Colonic mucosa (tissue), 4 donors: ENCODE results near the gene DTNA. TPM values are rescaled to one million over a fixed set of nuclear protein-coding genes. Genes with fewer than 3 reads are reported as not detected.

ENCODE experiments used
- DNase-seq: peaks from one replicate; pipeline ENCODE4 v3.0.0-alpha.2; 2020
- H3K27ac ChIP-seq: fragments of 200-600 bp; one replicate; pipeline ENCODE4 v1.8.0; 2021
- H3K27me3 ChIP-seq: fragments of 200-600 bp; one replicate; pipeline ENCODE4 v1.8.0; 2021
- H3K36me3 ChIP-seq: fragments of 200-600 bp; one replicate; pipeline ENCODE4 v1.8.0; 2021
- H3K4me1 ChIP-seq: fragments of 200-600 bp; one replicate; pipeline ENCODE4 v1.8.0; 2021; ENCODE audit warnings: mild to moderate bottlenecking
- H3K4me3 ChIP-seq: fragments of 200-600 bp; one replicate; pipeline ENCODE4 v1.8.0; 2021
- H3K9ac ChIP-seq, 2 donors: one replicate each; pipeline ENCODE4 v1.7.0; 2013; ENCODE audit warnings: control low read depth in 2 of 2, low read depth in 2 of 2, low read length in 2 of 2
- H3K9me3 ChIP-seq: fragments of 200-600 bp; one replicate; pipeline ENCODE4 v1.8.0; 2021
- CTCF ChIP-seq: fragments of 200-600 bp; IDR thresholded peaks from one replicate; pipeline ENCODE4 v1.8.0; 2022; ENCODE audit warnings: antibody characterized with exemption, mild to moderate bottlenecking
- intact Hi-C: fragments of 100-400 bp; cut with DNase I; formaldehyde crosslinking; loops from one replicate; pipeline ENCODE4 v1.14.1; 2022
- total RNA-seq, 2 donors: library from RNA; stranded (reverse); fragmentation: NEBNext Ultra II Directional in 1 of 2; extraction: Animal tissue kit (Norgen Biotek cat#: 25700) in 1 of 2; gene quantifications; one replicate each; pipeline ENCODE4 v1.2.1, GENCODE V29; 2021
- donor health status: healthy.
- donor health status: DM: no; HTN: no; CAD: no.
- donor health status: DM: no; HTN: no; CAD: no.

DTNA gene
- total RNA-seq, 2 donors from 2014 or later = 1.3 to 7.5 TPM

- H3K4me1 ChIP-seq = no peaks in the 10 kb centered on the region
- DNase-seq = no peak
- H3K27ac ChIP-seq = no peak overlapping the region
- no peak for TF ChIP-seq CTCF
- intact Hi-C loops = no loop called here
- H3K4me3 ChIP-seq = no peak overlapping the region
- no peaks in the 10 kb centered on the region for H3K9me3 ChIP-seq
- no peak overlapping the region for H3K9ac ChIP-seq
- H3K36me3 ChIP-seq = no peaks in the 10 kb centered on the region
- H3K27me3 ChIP-seq = no peaks in the 10 kb centered on the region
Measured at GRCh38 chr18:34697891-34698290, 12.2 kb upstream of the DTNA start.

GRCh38 chr18:34701911-34702310 lies 8.2 kb upstream of the DTNA start:
- Histone ChIP-seq H3K4me3 (no peak overlapping the region), H3K27me3 (no peaks in the 10 kb centered on the region), H3K9me3 (no peaks in the 10 kb centered on the region), H3K36me3 (no peaks in the 10 kb centered on the region), H3K4me1 (no peaks in the 10 kb centered on the region), H3K27ac (no peak overlapping the region), H3K9ac (no peak overlapping the region)
- intact Hi-C loops = no loop called here
- TF ChIP-seq CTCF = no peak
- DNase-seq = no peak

- no peaks in the 10 kb centered on the region for H3K27me3 ChIP-seq
Measured at GRCh38 chr18:34702814-34703213, 7.3 kb upstream of the DTNA start.

GRCh38 chr18:34704074-34704473 lies 6.0 kb upstream of the DTNA start:
- Histone ChIP-seq H3K9ac (no peak overlapping the region), H3K4me3 (no peak overlapping the region), H3K36me3 (no peaks in the 10 kb centered on the region), H3K27ac (no peak overlapping the region), H3K4me1 (no peaks in the 10 kb centered on the region), H3K27me3 (no peaks in the 10 kb centered on the region), H3K9me3 (no peaks in the 10 kb centered on the region)
- intact Hi-C loops = no loop called here
- TF ChIP-seq CTCF = no peak
- no peak for DNase-seq

More at GRCh38 chr18:34702814-34703213, 7.3 kb upstream of the DTNA start:
- Histone ChIP-seq H3K9me3 (no peaks in the 10 kb centered on the region), H3K4me1 (no peaks in the 10 kb centered on the region), H3K4me3 (no peak overlapping the region), H3K9ac (no peak overlapping the region), H3K27ac (no peak overlapping the region), H3K36me3 (no peaks in the 10 kb centered on the region)
- intact Hi-C loops = no loop called here
- no peak for DNase-seq
- no peak for TF ChIP-seq CTCF

- Histone ChIP-seq H3K4me1 (no peaks in the 10 kb centered on the region), H3K27me3 (no peaks in the 10 kb centered on the region), H3K36me3 (no peaks in the 10 kb centered on the region), H3K9ac (no peak overlapping the region), H3K27ac (no peak overlapping the region), H3K9me3 (no peaks in the 10 kb centered on the region), H3K4me3 (no peak overlapping the region)
- DNase-seq = no peak
- TF ChIP-seq CTCF = no peak
- intact Hi-C loops = no loop called here
Measured at GRCh38 chr18:34704823-34705222, 5.3 kb upstream of the DTNA start.

GRCh38 chr18:34707670-34708069 lies 2.4 kb upstream of the DTNA start:
- Histone ChIP-seq H3K4me1 (no peaks in the 10 kb centered on the region), H3K9ac (no peak overlapping the region), H3K4me3 (no peak overlapping the region), H3K27me3 (no peaks in the 10 kb centered on the region), H3K9me3 (no peaks in the 10 kb centered on the region), H3K36me3 (no peaks in the 10 kb centered on the region), H3K27ac (no peak overlapping the region)
- intact Hi-C loops = no loop called here
- no peak for DNase-seq
- TF ChIP-seq CTCF = no peak
